Neural cell (in vitro differentiated cells): ENCODE data around the gene OR8B2. TPM values are rescaled to one million over a fixed set of nuclear protein-coding genes. Genes with fewer than 3 reads are reported as not detected.

ENCODE experiments used
- H2AFZ ChIP-seq: fragments of 200-600, 300-800 bp; sonication (generic), shearing (Covaris generic); 2 replicates; pipeline ENCODE4 v1.6.0; 2014; ENCODE audit warnings: low read depth, mild to moderate bottlenecking, antibody characterized with exemption, low read length, moderate library complexity
- H3F3A ChIP-seq: fragments of 200-600 bp; shearing (Covaris generic); 2 replicates; pipeline ENCODE4 v1.6.1; 2016; ENCODE audit warnings: mild to moderate bottlenecking, moderate library complexity, mixed read lengths, antibody characterized with exemption, low read length; ENCODE audit not compliant: insufficient read depth, poor library complexity, severe bottlenecking
- H3K27ac ChIP-seq: fragments of 200-600, 300-800 bp; sonication (generic), shearing (Covaris generic); 2 replicates; pipeline ENCODE4 v1.5.1; 2014; ENCODE audit warnings: mild to moderate bottlenecking, low read length, moderate library complexity
- H3K27me3 ChIP-seq: fragments of 300-800, 200-600 bp; sonication (generic), shearing (Covaris generic); 2 replicates; pipeline ENCODE4 v1.6.0; 2014; ENCODE audit warnings: mild to moderate bottlenecking, low read depth, low read length, moderate library complexity; ENCODE audit not compliant: insufficient read depth
- H3K36me3 ChIP-seq: fragments of 300-800, 200-600 bp; sonication (generic), shearing (Covaris generic); 2 replicates; pipeline ENCODE4 v1.5.1; 2014; ENCODE audit warnings: mild to moderate bottlenecking, antibody characterized with exemption, low read length, moderate library complexity; ENCODE audit not compliant: insufficient read depth
- H3K4me2 ChIP-seq: fragments of 300-800, 200-600 bp; sonication (generic), shearing (Covaris generic); 2 replicates; pipeline ENCODE4 v1.6.0; 2014; ENCODE audit warnings: mild to moderate bottlenecking, low read length
- H3K4me3 ChIP-seq: fragments of 300-800, 200-600 bp; sonication (generic), shearing (Covaris generic); 2 replicates; pipeline ENCODE4 v1.5.1; 2014; ENCODE audit warnings: mild to moderate bottlenecking, low read length, moderate library complexity
- H3K79me2 ChIP-seq: fragments of 200-600 bp; shearing (Covaris generic); replicated peaks from 2 replicates; pipeline ENCODE4 v1.6.0; 2014; ENCODE audit warnings: mild to moderate bottlenecking, low read length, moderate library complexity; ENCODE audit not compliant: insufficient read depth
- H3K9ac ChIP-seq: fragments of 300-800, 200-600 bp; sonication (generic), shearing (Covaris generic); 2 replicates; pipeline ENCODE4 v1.6.1; 2016; ENCODE audit warnings: mild to moderate bottlenecking, low read length, mixed read lengths
- H3K9me2 ChIP-seq: fragments of 200-600 bp; shearing (Covaris generic); 2 replicates; pipeline ENCODE4 v1.6.1; 2016; ENCODE audit warnings: mild to moderate bottlenecking, low read length, mixed read lengths; ENCODE audit not compliant: insufficient read depth
- H3K9me3 ChIP-seq: fragments of 200-600, 300-800 bp; sonication (generic), shearing (Covaris generic); 2 replicates; pipeline ENCODE4 v1.6.1; 2016; ENCODE audit warnings: mild to moderate bottlenecking, mixed run types, low read length, moderate library complexity, mixed read lengths
- H4K20me1 ChIP-seq: fragments of 200-600 bp; shearing (Covaris generic); 2 replicates; pipeline ENCODE4 v1.6.1; 2016; ENCODE audit warnings: mild to moderate bottlenecking, mixed run types; ENCODE audit not compliant: insufficient read depth
- EP300 ChIP-seq: fragments of 450-650 bp; conservative IDR thresholded peaks from 2 replicates; pipeline ENCODE4 v1.6.1; 2014; ENCODE audit warnings: antibody characterized with exemption, mild to moderate bottlenecking, moderate library complexity; ENCODE audit not compliant: poor library complexity, severe bottlenecking
- EZH2 ChIP-seq: fragments of 200-600, 300-800 bp; shearing (Covaris generic), sonication (generic); IDR thresholded peaks from 2 replicates; pipeline ENCODE4 v1.6.1; 2014; ENCODE audit warnings: antibody characterized with exemption, low read length, borderline replicate concordance, mild to moderate bottlenecking; ENCODE audit not compliant: insufficient read depth, poor library complexity, severe bottlenecking
- MXI1 ChIP-seq: fragments of 450-650 bp; conservative IDR thresholded peaks from 2 replicates; pipeline ENCODE4 v1.6.1; 2014; ENCODE audit warnings: antibody characterized with exemption, mild to moderate bottlenecking; ENCODE audit not compliant: poor library complexity, severe bottlenecking
- POLR2AphosphoS5 ChIP-seq: IDR thresholded peaks from 2 replicates; pipeline ENCODE4 v1.6.1; 2012
- RAD21 ChIP-seq: fragments of 450-650 bp; conservative IDR thresholded peaks from 2 replicates; pipeline ENCODE4 v1.6.1; 2014; ENCODE audit warnings: antibody characterized with exemption, mild to moderate bottlenecking, moderate library complexity
- SMC3 ChIP-seq: fragments of 450-650 bp; conservative IDR thresholded peaks from 2 replicates; pipeline ENCODE4 v1.6.1; 2014; ENCODE audit warnings: antibody characterized with exemption, mild to moderate bottlenecking, moderate library complexity; ENCODE audit not compliant: poor library complexity
- TAF1 ChIP-seq: IDR thresholded peaks from 2 replicates; pipeline ENCODE4 v1.6.1; 2012; ENCODE audit warnings: low read depth
- polyA minus RNA-seq: library from RNA; depleted of rRNA, polyadenylated mRNA; stranded (reverse); fragments of >200 nt; gene quantifications from 2 replicates; pipeline ENCODE4 v1.2.3, GENCODE V29; 2014
- polyA plus RNA-seq: library from polyadenylated mRNA; depleted of rRNA; stranded (reverse); fragments of >200 nt; gene quantifications from 2 replicates; pipeline ENCODE4 v1.2.3, GENCODE V29; 2014
- TF ChIP-seq, protein P1 (sequence below): fragments of 450-650 bp; IDR thresholded peaks from 2 replicates; pipeline ENCODE4 v1.5.1; 2014; ENCODE audit warnings: antibody characterized with exemption, mild to moderate bottlenecking, moderate library complexity; ENCODE audit not compliant: poor library complexity, severe bottlenecking
- TF ChIP-seq, protein P2 (sequence below): IDR thresholded peaks from 2 replicates; pipeline ENCODE4 v1.6.1; 2012; ENCODE audit warnings: borderline replicate concordance

Gene OR8B2, protein sequence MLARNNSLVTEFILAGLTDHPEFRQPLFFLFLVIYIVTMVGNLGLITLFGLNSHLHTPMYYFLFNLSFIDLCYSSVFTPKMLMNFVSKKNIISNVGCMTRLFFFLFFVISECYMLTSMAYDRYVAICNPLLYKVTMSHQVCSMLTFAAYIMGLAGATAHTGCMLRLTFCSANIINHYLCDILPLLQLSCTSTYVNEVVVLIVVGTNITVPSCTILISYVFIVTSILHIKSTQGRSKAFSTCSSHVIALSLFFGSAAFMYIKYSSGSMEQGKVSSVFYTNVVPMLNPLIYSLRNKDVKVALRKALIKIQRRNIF
- polyA plus RNA-seq, result not detected in 2 replicates
- not detected in 2 replicates for polyA minus RNA-seq

DNA sequence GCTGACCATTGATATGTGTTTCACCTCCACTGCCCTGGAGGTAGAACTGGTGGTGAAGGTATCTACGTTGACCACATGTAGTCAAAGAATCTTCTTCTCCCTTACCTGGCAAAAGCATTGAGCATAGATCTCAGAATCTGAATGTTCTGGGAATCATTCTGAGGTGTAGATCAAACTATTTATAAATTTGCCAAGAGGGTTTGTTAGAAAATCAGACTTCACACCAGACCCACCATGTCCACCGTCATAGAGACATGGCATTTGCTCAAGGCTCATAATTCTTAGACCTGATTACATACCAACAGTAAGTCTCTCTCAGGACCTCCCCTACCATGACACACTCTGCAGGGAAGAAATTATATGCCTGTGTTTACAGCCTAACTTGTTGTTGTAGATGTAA lies at the start of gene OR8B2:
TSS of gene OR8B2 (minus strand) at position 101 of the 400 bp plus-strand sequence. CDS start 1,156 bp downstream, outside the sequence.
- Histone ChIP-seq H3K9me3 (no peaks in the 10 kb centered on the region), H3K4me2 (no peak within 1 kb of the TSS), H3K36me3 (no peaks in the 10 kb centered on the region), H3K27me3 (no peaks in the 10 kb centered on the region), H3F3A (no peaks in the 10 kb centered on the region), H4K20me1 (no peaks in the 10 kb centered on the region), H3K4me3 (no peak within 1 kb of the TSS), H2AFZ (no peak within 1 kb of the TSS), H3K79me2 (no peaks in the 10 kb centered on the region), H3K9ac (no peak within 1 kb of the TSS), H3K27ac (no peak within 1 kb of the TSS), H3K9me2 (no peaks in the 10 kb centered on the region)
- TF ChIP-seq MXI1 (no peak), TAF1 (no peak), EP300 (no peak), POLR2AphosphoS5 (no peak), RAD21 (no peak), SMC3 (no peak), EZH2 (no peak)
- TF ChIP-seq, protein P1, sequence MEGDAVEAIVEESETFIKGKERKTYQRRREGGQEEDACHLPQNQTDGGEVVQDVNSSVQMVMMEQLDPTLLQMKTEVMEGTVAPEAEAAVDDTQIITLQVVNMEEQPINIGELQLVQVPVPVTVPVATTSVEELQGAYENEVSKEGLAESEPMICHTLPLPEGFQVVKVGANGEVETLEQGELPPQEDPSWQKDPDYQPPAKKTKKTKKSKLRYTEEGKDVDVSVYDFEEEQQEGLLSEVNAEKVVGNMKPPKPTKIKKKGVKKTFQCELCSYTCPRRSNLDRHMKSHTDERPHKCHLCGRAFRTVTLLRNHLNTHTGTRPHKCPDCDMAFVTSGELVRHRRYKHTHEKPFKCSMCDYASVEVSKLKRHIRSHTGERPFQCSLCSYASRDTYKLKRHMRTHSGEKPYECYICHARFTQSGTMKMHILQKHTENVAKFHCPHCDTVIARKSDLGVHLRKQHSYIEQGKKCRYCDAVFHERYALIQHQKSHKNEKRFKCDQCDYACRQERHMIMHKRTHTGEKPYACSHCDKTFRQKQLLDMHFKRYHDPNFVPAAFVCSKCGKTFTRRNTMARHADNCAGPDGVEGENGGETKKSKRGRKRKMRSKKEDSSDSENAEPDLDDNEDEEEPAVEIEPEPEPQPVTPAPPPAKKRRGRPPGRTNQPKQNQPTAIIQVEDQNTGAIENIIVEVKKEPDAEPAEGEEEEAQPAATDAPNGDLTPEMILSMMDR, result no peak
- TF ChIP-seq, protein P2, sequence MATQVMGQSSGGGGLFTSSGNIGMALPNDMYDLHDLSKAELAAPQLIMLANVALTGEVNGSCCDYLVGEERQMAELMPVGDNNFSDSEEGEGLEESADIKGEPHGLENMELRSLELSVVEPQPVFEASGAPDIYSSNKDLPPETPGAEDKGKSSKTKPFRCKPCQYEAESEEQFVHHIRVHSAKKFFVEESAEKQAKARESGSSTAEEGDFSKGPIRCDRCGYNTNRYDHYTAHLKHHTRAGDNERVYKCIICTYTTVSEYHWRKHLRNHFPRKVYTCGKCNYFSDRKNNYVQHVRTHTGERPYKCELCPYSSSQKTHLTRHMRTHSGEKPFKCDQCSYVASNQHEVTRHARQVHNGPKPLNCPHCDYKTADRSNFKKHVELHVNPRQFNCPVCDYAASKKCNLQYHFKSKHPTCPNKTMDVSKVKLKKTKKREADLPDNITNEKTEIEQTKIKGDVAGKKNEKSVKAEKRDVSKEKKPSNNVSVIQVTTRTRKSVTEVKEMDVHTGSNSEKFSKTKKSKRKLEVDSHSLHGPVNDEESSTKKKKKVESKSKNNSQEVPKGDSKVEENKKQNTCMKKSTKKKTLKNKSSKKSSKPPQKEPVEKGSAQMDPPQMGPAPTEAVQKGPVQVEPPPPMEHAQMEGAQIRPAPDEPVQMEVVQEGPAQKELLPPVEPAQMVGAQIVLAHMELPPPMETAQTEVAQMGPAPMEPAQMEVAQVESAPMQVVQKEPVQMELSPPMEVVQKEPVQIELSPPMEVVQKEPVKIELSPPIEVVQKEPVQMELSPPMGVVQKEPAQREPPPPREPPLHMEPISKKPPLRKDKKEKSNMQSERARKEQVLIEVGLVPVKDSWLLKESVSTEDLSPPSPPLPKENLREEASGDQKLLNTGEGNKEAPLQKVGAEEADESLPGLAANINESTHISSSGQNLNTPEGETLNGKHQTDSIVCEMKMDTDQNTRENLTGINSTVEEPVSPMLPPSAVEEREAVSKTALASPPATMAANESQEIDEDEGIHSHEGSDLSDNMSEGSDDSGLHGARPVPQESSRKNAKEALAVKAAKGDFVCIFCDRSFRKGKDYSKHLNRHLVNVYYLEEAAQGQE, result no peak

DNA sequence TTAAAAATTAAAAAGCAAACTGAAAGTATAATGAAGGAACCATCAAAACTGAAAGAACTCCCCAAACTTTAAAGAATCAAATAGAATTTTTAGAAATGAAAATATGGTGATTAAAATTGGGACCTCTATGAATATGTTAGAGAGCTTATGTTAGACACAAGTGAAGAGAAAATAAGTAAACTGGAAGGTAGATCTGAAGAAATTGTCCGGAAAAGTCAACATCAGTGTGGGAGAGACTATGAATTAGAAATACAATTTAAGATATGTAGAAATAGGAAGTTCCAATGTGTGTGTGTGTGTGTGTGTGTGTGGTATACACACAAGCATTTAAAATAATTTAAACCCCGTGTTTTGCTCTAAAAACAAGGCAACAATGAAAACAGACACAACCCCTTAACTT lies 45.3 kb upstream of the OR8B2 start:
- H3K4me2 ChIP-seq, result no peak overlapping the region
- no peak overlapping the region for H3K9ac ChIP-seq
- H3K27ac ChIP-seq, result no peak overlapping the region
- no peaks in the 10 kb centered on the region for H3K79me2 ChIP-seq
- H3K36me3 ChIP-seq, result no peaks in the 10 kb centered on the region
- no peak overlapping the region for H2AFZ ChIP-seq
- no peak overlapping the region for H3K4me3 ChIP-seq
- TF ChIP-seq EP300, result no peak
- no peaks in the 10 kb centered on the region for H4K20me1 ChIP-seq
- H3F3A ChIP-seq, result no peaks in the 10 kb centered on the region
- peaks cover 4% of the 10 kb centered on the region for H3K9me3 ChIP-seq
- H3K9me2 ChIP-seq, result no peaks in the 10 kb centered on the region
- no peaks in the 10 kb centered on the region for H3K27me3 ChIP-seq
